ENCODE data around the gene ARHGEF17.

Gene ARHGEF17

DNA sequence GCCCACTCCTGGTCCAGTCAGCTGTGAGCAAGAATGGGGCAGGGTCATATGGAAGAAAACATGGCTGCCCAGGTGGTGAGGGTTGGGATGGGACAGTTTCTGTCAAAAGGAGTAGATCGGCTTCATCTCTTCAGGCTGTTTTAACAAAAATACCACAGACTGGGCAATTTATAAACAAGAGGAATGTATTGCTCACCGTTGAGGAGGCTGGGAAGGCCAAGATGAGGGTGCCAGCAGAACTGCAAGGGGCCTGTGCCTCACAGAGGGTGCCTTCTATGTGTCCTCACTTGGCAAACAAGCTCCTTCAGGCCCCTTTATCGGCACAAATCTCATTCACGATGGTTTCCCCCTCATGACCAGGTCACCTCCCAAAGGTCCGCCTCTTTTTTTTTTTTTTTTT lies 50.0 kb downstream of the ARHGEF17 start:
- DNase-seq (ENCODE audit: low read depth): no peak

DNA sequence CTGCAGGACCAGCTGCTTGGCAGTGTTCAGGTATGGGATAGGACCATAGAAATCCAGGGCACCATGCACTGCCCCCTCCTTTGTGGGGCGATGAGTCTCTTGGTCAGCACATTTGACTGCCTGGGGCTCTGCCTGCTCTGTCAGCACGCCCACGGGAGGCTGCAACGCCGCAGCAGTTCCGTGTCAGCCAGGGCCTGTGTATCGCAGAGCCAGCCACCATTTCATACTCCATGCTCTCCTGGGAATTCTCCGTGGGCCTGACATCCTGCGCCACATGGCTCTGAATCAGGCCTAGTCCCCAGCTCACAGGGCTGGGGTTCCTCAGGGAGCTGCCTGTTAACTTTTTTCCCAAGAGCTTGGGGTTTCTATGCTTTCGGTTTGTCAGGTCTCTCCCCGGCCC lies 51.3 kb downstream of the ARHGEF17 start:
- no peak for DNase-seq (ENCODE audit: low read depth)

DNA sequence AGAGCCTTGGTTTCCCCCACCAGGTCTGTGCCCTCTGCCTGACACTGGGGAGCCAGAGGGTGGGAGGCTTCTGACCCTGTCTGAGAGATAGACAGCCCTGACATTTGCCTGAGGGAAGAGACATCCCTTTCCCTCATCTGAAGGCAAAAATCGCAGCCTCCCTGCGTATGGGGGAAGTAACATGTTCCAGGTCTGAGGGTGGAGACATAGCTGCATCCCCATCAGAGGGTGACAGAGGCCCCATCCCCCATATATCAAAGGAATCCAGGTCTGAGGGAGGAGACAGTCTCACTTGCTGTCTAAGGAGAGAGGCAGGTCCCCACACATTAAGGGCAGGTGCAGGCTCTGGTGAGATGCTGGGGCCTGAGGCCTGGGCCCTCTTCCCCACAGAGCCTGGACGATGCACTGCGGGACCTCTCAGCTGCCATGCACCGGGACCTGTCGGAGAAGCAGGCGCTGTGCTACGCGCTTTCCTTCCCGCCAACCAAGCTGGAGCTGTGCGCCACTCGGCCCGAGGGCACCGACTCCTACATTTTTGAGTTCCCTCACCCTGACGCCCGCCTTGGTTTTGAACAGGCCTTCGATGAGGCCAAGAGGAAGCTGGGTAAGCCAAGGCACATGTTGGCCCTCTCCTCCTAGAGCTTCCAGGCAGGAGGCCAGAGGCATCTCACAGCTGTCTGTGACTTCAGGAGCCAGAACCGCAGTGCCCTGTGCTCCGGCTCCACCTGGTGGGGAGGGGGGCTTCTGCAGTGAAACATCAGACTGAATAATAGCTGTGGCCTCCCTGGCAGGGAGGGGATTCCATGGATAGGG lies 52.1 kb downstream of the ARHGEF17 start:
- DNase-seq (ENCODE audit: low read depth): no peak

- no peak for DNase-seq (ENCODE audit: low read depth)
These were observed 52.8 kb downstream of the ARHGEF17 start for GRCh38 chr11:73360743-73361369.

GRCh38 chr11:73361953-73362776 lies 54.1 kb downstream of the ARHGEF17 start:
- DNase-seq (ENCODE audit: low read depth): no peak

- no peak for DNase-seq (ENCODE audit: low read depth)
These were observed 55.1 kb downstream of the ARHGEF17 start for GRCh38 chr11:73363147-73363546.

DNA sequence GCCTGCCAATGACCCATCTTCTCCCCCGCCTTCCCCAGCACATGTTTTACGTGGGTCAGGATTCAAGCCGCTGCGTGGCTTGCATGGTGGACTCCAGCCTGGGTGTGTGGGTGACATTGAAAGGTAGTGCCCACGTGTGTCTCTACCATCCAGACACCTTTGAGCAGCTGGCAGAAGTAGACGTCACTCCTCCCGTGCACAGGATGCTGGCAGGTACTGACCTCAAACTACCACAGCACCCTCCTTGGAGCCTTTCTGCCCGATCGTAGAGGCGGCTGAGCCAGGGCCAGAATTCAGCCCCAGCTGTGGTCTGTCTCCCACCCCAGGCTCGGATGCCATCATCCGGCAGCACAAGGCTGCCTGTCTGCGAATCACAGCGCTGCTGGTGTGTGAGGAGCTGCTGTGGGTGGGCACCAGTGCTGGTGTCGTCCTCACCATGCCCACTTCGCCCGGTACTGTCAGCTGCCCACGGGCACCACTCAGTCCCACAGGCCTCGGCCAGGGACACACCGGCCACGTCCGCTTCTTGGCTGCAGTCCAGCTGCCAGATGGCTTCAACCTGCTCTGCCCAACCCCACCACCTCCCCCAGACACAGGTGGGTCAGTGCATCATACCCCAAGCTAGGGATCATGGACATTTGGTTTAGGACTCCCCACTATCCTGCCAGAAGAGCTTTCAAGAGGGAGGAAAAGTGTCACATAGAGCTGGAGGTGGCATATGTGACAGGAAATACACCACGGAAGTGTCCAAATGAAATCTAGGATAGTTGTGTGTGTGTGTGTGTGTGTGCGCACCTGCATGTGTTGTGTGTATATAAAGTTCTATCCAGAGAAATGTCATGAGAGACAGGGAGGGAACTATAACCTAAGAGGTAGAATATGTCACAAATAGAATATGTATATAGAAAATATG lies 57.5 kb downstream of the ARHGEF17 start:
- no peak for DNase-seq (ENCODE audit: low read depth)

DNA sequence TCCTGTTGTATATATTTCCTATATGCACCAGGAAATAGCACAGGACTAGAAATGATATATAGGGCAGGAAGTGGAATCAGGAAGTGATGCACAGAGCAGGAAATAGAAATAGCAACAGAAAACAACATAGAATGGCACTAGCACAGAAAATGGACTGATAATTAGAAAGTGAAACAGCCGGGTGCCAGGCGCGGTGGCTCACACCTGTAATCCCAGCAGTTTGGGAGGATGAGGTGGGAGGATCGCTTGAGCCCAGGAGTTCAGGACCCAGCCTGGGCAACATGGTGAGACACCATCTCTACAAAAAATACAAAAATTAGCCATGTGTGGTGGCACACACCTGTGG lies 58.2 kb downstream of the ARHGEF17 start:
- no peak for DNase-seq (ENCODE audit: low read depth)

DNA sequence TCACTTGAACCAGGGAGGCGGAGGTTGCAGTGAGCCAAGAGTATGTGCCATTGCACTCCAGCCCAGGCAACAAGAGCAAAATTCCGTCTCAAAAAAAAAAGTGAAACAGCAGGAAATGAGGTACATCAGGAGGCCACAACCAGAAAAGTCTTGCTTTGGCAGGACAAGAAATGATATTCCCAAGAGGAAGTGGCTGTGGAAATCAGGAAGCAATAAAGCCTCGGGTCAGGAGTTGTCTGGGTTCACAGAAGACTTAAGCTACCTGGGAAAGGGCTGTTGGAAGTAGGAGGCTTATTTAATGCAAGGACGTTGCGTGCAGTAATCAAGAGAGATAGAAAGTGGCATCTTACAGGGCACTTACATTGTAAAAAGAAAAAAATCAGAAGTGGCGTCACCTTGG lies 58.9 kb downstream of the ARHGEF17 start:
- DNase-seq (ENCODE audit: low read depth): no peak

GRCh38 chr11:73367482-73368024 lies 59.5 kb downstream of the ARHGEF17 start:
- DNase-seq (ENCODE audit: low read depth): no peak

GRCh38 chr11:73372375-73372993 lies 64.4 kb downstream of the ARHGEF17 start:
- no peak for DNase-seq (ENCODE audit: low read depth)

- DNase-seq (ENCODE audit: low read depth): no peak
These were observed 66.1 kb downstream of the ARHGEF17 start for GRCh38 chr11:73374151-73374550.

GRCh38 chr11:73375830-73376159 lies 67.7 kb downstream of the ARHGEF17 start:
- no peak for DNase-seq (ENCODE audit: low read depth)

DNA sequence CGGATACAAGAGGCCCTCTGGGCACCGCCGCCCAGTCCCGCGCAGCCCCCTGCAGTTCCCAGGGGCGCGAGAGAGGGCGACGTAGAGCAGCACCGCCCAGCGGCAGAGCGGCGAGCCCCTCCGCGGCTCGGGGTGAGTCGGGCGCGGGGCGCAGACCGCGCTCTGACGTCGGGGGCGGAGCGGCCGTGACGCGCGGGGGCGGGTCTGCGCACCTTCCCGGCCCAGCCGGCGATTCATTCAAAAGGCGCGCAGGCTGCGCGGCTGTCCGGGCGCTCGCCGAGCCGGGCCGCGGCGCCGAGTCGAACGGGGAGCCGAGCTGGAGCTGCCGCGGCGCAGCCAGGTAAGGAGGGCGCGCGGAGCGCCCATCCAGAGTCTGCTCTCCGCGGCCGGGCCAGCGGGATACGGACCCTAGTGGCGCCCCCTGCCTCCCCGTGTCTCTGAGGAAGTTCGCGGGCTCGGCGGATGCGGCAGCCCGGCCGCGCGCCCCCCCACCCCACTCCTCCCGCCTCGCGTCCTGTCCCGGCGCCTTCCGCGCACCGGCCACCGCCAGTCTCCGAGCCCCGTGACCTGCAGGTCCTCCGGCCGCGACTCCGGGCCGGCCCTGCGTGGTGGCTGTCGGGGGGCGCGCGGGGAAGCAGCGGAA lies 68.2 kb downstream of the ARHGEF17 start, which contains the start of gene RELT:
RELT (plus strand) TSS at position 240 of the 643 bp plus-strand sequence. CDS start 12,738 bp downstream, outside the sequence.
- peak; percentile 45 for DNase-seq (ENCODE audit: low read depth)

GRCh38 chr11:73376803-73377629 lies 68.9 kb downstream of the ARHGEF17 start:
- peak; percentile 57 for DNase-seq (ENCODE audit: low read depth)

DNA sequence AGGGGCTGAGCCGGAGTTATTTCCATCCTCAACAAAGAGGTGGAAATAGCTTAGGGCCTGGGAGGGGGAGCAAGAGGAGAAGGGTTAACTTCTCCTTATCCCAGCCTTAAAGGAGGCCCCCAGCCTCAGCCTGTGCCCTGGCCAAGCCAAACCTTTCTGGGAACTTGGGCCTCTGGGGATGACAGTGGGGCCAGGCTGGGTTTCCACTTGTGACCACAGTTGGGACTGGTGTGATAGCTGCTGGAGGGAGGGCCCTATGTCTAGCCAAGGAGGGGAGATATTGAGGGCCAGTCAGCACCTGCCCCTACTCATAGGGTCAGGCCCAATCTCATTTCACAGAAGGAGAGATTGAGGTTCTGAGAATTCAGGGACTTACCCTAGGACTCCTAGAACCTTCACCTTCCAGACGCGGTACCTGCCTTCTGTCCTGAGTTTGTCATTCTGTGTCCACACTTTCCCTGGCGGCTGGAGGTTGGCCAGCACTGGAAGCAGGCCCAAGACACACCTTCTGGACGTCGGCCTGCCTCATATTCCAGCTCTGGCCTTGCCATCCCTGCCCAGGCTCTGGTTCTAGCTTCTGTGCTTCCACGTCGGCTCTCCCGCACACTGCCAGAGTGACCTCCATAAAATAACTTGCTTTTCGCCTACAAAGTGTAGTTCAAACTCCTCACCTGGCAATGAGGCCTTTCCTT lies 71.3 kb downstream of the ARHGEF17 start:
- DNase-seq (ENCODE audit: low read depth): no peak

GRCh38 chr11:73380331-73380730 lies 72.3 kb downstream of the ARHGEF17 start:
- no peak for DNase-seq (ENCODE audit: low read depth)

- no peak for DNase-seq (ENCODE audit: low read depth)
These were observed 72.9 kb downstream of the ARHGEF17 start for GRCh38 chr11:73380897-73381410.

DNA sequence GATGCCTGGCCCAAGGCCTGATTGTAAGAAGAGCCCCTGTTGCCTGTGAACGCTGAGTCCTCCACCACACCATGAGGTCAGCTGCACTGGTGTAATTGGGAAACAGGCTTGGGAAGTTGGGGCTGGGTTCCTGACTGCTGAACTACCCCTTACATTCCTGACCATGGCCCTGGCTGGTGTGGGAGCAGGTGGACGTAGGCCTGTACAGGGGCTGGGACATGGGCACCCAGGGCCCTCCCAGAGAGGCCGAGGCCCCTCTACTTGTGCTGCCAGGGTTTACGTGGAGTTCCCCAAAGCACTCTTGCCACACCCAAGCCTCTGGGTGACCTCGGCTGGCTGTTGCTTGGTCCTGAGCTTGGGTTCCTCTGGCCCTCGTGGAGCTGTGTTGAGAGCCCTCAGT lies 73.5 kb downstream of the ARHGEF17 start:
- DNase-seq (ENCODE audit: low read depth): no peak

All from HS-5 (cell line).